Neural cell (in vitro differentiated cells): ENCODE results near the gene CAPN8. TPM values are rescaled to one million over a fixed set of nuclear protein-coding genes. Genes with fewer than 3 reads are reported as not detected.

ENCODE experiments used
- H2AFZ ChIP-seq: fragments of 200-600, 300-800 bp; sonication (generic), shearing (Covaris generic); 2 replicates; pipeline ENCODE4 v1.6.0; 2014; ENCODE audit warnings: low read depth, mild to moderate bottlenecking, antibody characterized with exemption, low read length, moderate library complexity
- H3F3A ChIP-seq: fragments of 200-600 bp; shearing (Covaris generic); 2 replicates; pipeline ENCODE4 v1.6.1; 2016; ENCODE audit warnings: mild to moderate bottlenecking, moderate library complexity, mixed read lengths, antibody characterized with exemption, low read length; ENCODE audit not compliant: insufficient read depth, poor library complexity, severe bottlenecking
- H3K27ac ChIP-seq: fragments of 200-600, 300-800 bp; sonication (generic), shearing (Covaris generic); 2 replicates; pipeline ENCODE4 v1.5.1; 2014; ENCODE audit warnings: mild to moderate bottlenecking, low read length, moderate library complexity
- H3K27me3 ChIP-seq: fragments of 300-800, 200-600 bp; sonication (generic), shearing (Covaris generic); 2 replicates; pipeline ENCODE4 v1.6.0; 2014; ENCODE audit warnings: mild to moderate bottlenecking, low read depth, low read length, moderate library complexity; ENCODE audit not compliant: insufficient read depth
- H3K36me3 ChIP-seq: fragments of 300-800, 200-600 bp; sonication (generic), shearing (Covaris generic); 2 replicates; pipeline ENCODE4 v1.5.1; 2014; ENCODE audit warnings: mild to moderate bottlenecking, antibody characterized with exemption, low read length, moderate library complexity; ENCODE audit not compliant: insufficient read depth
- H3K4me2 ChIP-seq: fragments of 300-800, 200-600 bp; sonication (generic), shearing (Covaris generic); 2 replicates; pipeline ENCODE4 v1.6.0; 2014; ENCODE audit warnings: mild to moderate bottlenecking, low read length
- H3K4me3 ChIP-seq: fragments of 300-800, 200-600 bp; sonication (generic), shearing (Covaris generic); 2 replicates; pipeline ENCODE4 v1.5.1; 2014; ENCODE audit warnings: mild to moderate bottlenecking, low read length, moderate library complexity
- H3K79me2 ChIP-seq: fragments of 200-600 bp; shearing (Covaris generic); replicated peaks from 2 replicates; pipeline ENCODE4 v1.6.0; 2014; ENCODE audit warnings: mild to moderate bottlenecking, low read length, moderate library complexity; ENCODE audit not compliant: insufficient read depth
- H3K9ac ChIP-seq: fragments of 300-800, 200-600 bp; sonication (generic), shearing (Covaris generic); 2 replicates; pipeline ENCODE4 v1.6.1; 2016; ENCODE audit warnings: mild to moderate bottlenecking, low read length, mixed read lengths
- H3K9me2 ChIP-seq: fragments of 200-600 bp; shearing (Covaris generic); 2 replicates; pipeline ENCODE4 v1.6.1; 2016; ENCODE audit warnings: mild to moderate bottlenecking, low read length, mixed read lengths; ENCODE audit not compliant: insufficient read depth
- H3K9me3 ChIP-seq: fragments of 200-600, 300-800 bp; sonication (generic), shearing (Covaris generic); 2 replicates; pipeline ENCODE4 v1.6.1; 2016; ENCODE audit warnings: mild to moderate bottlenecking, mixed run types, low read length, moderate library complexity, mixed read lengths
- H4K20me1 ChIP-seq: fragments of 200-600 bp; shearing (Covaris generic); 2 replicates; pipeline ENCODE4 v1.6.1; 2016; ENCODE audit warnings: mild to moderate bottlenecking, mixed run types; ENCODE audit not compliant: insufficient read depth
- CTCF ChIP-seq: fragments of 450-650 bp; IDR thresholded peaks from 2 replicates; pipeline ENCODE4 v1.5.1; 2014; ENCODE audit warnings: antibody characterized with exemption, mild to moderate bottlenecking, moderate library complexity; ENCODE audit not compliant: poor library complexity, severe bottlenecking
- EP300 ChIP-seq: fragments of 450-650 bp; conservative IDR thresholded peaks from 2 replicates; pipeline ENCODE4 v1.6.1; 2014; ENCODE audit warnings: antibody characterized with exemption, mild to moderate bottlenecking, moderate library complexity; ENCODE audit not compliant: poor library complexity, severe bottlenecking
- EZH2 ChIP-seq: fragments of 200-600, 300-800 bp; shearing (Covaris generic), sonication (generic); IDR thresholded peaks from 2 replicates; pipeline ENCODE4 v1.6.1; 2014; ENCODE audit warnings: antibody characterized with exemption, low read length, borderline replicate concordance, mild to moderate bottlenecking; ENCODE audit not compliant: insufficient read depth, poor library complexity, severe bottlenecking
- MXI1 ChIP-seq: fragments of 450-650 bp; conservative IDR thresholded peaks from 2 replicates; pipeline ENCODE4 v1.6.1; 2014; ENCODE audit warnings: antibody characterized with exemption, mild to moderate bottlenecking; ENCODE audit not compliant: poor library complexity, severe bottlenecking
- POLR2AphosphoS5 ChIP-seq: IDR thresholded peaks from 2 replicates; pipeline ENCODE4 v1.6.1; 2012
- RAD21 ChIP-seq: fragments of 450-650 bp; conservative IDR thresholded peaks from 2 replicates; pipeline ENCODE4 v1.6.1; 2014; ENCODE audit warnings: antibody characterized with exemption, mild to moderate bottlenecking, moderate library complexity
- REST ChIP-seq: IDR thresholded peaks from 2 replicates; pipeline ENCODE4 v1.6.1; 2012; ENCODE audit warnings: borderline replicate concordance
- SMC3 ChIP-seq: fragments of 450-650 bp; conservative IDR thresholded peaks from 2 replicates; pipeline ENCODE4 v1.6.1; 2014; ENCODE audit warnings: antibody characterized with exemption, mild to moderate bottlenecking, moderate library complexity; ENCODE audit not compliant: poor library complexity
- TAF1 ChIP-seq: IDR thresholded peaks from 2 replicates; pipeline ENCODE4 v1.6.1; 2012; ENCODE audit warnings: low read depth
- polyA plus RNA-seq: library from polyadenylated mRNA; depleted of rRNA; stranded (reverse); fragments of >200 nt; gene quantifications from 2 replicates; pipeline ENCODE4 v1.2.3, GENCODE V29; 2014

CAPN8 gene
- polyA plus RNA-seq, 1 donor from 2014 or later: not detected

GRCh38 chr1:223534677-223535076 lies 130.8 kb downstream of the CAPN8 start:
- no peak for TF ChIP-seq MXI1
- TF ChIP-seq TAF1: no peak
- TF ChIP-seq EZH2: no peak
- TF ChIP-seq RAD21: no peak
- TF ChIP-seq SMC3: no peak
- TF ChIP-seq CTCF: no peak
- TF ChIP-seq REST: no peak
- no peak for TF ChIP-seq POLR2AphosphoS5
- TF ChIP-seq EP300: no peak
- Histone ChIP-seq H3K9ac (no peak overlapping the region), H2AFZ (no peak overlapping the region), H3K9me2 (no peaks in the 10 kb centered on the region), H3K79me2 (no peaks in the 10 kb centered on the region), H3K9me3 (no peaks in the 10 kb centered on the region), H3K27me3 (no peaks in the 10 kb centered on the region), H3K4me2 (no peak overlapping the region), H3K4me3 (no peak overlapping the region), H3K36me3 (no peaks in the 10 kb centered on the region), H3K27ac (no peak overlapping the region), H3F3A (no peaks in the 10 kb centered on the region), H4K20me1 (no peaks in the 10 kb centered on the region)

- H3K27ac ChIP-seq: no peak overlapping the region
- no peaks in the 10 kb centered on the region for H3K36me3 ChIP-seq
- H3K9me3 ChIP-seq: no peaks in the 10 kb centered on the region
- no peak overlapping the region for H3K9ac ChIP-seq
- H3K4me3 ChIP-seq: no peak overlapping the region
- H3K27me3 ChIP-seq: no peaks in the 10 kb centered on the region
- H2AFZ ChIP-seq: no peak overlapping the region
- TF ChIP-seq SMC3: no peak
- no peak for TF ChIP-seq REST
- no peak for TF ChIP-seq POLR2AphosphoS5
- no peak for TF ChIP-seq TAF1
- no peak for TF ChIP-seq EP300
- TF ChIP-seq EZH2: no peak
- TF ChIP-seq CTCF: no peak
- no peak for TF ChIP-seq RAD21
- no peak for TF ChIP-seq MXI1
- no peaks in the 10 kb centered on the region for H3K79me2 ChIP-seq
- no peaks in the 10 kb centered on the region for H3F3A ChIP-seq
- H3K4me2 ChIP-seq: no peak overlapping the region
- H3K9me2 ChIP-seq: no peaks in the 10 kb centered on the region
- no peaks in the 10 kb centered on the region for H4K20me1 ChIP-seq
Measured at GRCh38 chr1:223533708-223534107, 131.8 kb downstream of the CAPN8 start.
